Measurements from ENCODE around the gene CREBL2. TPM values are rescaled to one million over a fixed set of nuclear protein-coding genes. Genes with fewer than 3 reads are reported as not detected.

Gene CREBL2
- polyA plus RNA-seq, 1 experiment: 31.0 TPM

DNA sequence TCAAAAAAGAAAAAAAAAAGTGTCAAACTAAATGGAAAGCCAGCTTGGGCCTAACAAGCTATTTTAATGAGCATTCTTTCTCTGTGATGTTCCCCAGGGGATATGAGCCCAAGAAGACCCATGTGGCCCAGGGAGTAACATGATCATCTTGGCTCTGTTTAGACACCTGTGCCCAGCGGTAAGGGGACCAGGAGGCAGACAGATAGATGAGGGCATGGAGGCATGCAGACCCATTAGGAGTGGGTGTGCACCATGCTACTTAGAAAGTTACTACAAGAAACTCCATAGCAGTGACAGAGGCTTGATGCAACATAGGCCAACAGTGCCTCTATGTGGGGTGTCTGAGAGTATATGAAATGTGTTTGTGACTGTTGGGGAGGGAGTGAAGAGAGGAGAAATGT, 3.1 kb upstream of the CREBL2 start:
- ChIA-PET CTCF (interaction anchor here (1.1 kb wide), 1 partner anchor 47 kb away, joined by 3 read pairs; no protein-coding TSS in a partner anchor), POLR2A (interaction anchor here (1.2 kb wide), 1 partner anchor 46 kb away, joined by 3 read pairs; the partner anchor contains the start of gene DUSP16)
- H3K9me3 ChIP-seq (ENCODE audit: control insufficient read depth, insufficient read depth, low read length): no peaks in the 10 kb centered on the region; the same call in 1 of the 2 replicates
- no peak for TF ChIP-seq CTCF (IDR thresholded peaks at IDR 0.05; ENCODE audit: low read depth, low read length)
- DNase-seq (ENCODE audit: low read depth, low spot score): no peak
- no peak overlapping the region for H3K27ac ChIP-seq (ENCODE audit: low read depth, low read length)
- H3K4me3 ChIP-seq (ENCODE audit: low read depth, low read length): no peak overlapping the region
- no peaks in the 10 kb centered on the region for H3K27me3 ChIP-seq (ENCODE audit: control insufficient read depth, insufficient read depth, low read length)

GRCh38 chr12:12609692-12610091, 2.0 kb upstream of the CREBL2 start:
- no peak for TF ChIP-seq CTCF (IDR thresholded peaks at IDR 0.05; ENCODE audit: low read depth, low read length)
- Histone ChIP-seq H3K4me3 (ENCODE audit: low read depth, low read length) (no peak overlapping the region), H3K27me3 (ENCODE audit: control insufficient read depth, insufficient read depth, low read length) (no peaks in the 10 kb centered on the region), H3K27ac (ENCODE audit: low read depth, low read length) (no peak overlapping the region), H3K9me3 (ENCODE audit: control insufficient read depth, insufficient read depth, low read length) (no peaks in the 10 kb centered on the region; the same call in 1 of the 2 replicates)
- ChIA-PET POLR2A (no interaction called here), CTCF (no interaction called here)
- no peak for DNase-seq (ENCODE audit: low read depth, low spot score)

DNA sequence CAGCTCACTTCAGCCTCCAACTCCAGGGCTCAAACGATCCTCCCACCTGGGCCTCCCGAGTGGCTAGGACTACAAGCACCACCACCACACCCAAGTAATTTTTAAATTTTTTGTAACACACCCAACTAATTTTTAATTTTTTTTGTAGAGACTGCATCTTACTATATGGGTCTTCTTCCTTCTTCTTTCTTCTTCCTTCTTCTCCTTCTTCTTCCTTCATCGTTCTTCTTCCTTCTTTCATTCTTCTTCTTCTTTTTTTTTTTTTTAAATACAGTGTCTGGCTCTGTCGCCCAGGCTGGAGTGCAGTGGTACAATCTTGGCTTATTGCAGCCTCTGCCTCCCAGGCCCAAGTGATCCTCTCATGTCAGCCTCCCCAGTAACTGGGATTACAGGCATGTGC, 965 bp upstream of the CREBL2 start:
- Histone ChIP-seq H3K4me3 (ENCODE audit: low read depth, low read length) (peak overlapping the region; percentile 85; the same call in 1 of the 2 replicates), H3K27me3 (ENCODE audit: control insufficient read depth, insufficient read depth, low read length) (no peaks in the 10 kb centered on the region), H3K27ac (ENCODE audit: low read depth, low read length) (peak overlapping the region; percentile 96), H3K9me3 (ENCODE audit: control insufficient read depth, insufficient read depth, low read length) (no peaks in the 10 kb centered on the region; the same call in 1 of the 2 replicates)
- no peak for DNase-seq (ENCODE audit: low read depth, low spot score)
- POLR2A ChIA-PET: no interaction called here
- no peak for TF ChIP-seq CTCF (IDR thresholded peaks at IDR 0.05; ENCODE audit: low read depth, low read length)
- CTCF ChIA-PET: no interaction called here

DNA sequence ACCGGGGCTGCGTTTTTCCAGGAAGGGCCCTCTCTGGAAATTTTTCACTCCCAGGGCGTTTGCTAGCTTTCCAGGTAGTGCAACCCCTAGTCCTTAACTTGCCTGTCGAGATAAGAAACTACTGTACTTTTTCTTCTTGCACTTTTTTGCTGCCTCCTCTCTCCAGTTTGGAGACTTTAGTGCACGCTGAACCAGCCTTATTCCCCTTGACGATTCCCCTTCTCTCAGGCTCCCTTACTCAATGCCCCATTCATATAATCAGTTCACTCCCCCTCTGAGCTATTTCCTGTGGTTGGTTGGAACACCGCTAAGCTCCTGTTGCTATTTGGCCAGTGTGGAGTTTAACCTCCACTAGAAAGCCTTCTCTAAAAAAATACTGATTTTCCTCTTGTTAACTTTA, 682 bp downstream of the CREBL2 start:
- Histone ChIP-seq H3K27ac (ENCODE audit: low read depth, low read length) (peak overlapping the region; percentile 96), H3K27me3 (ENCODE audit: control insufficient read depth, insufficient read depth, low read length) (no peaks in the 10 kb centered on the region), H3K9me3 (ENCODE audit: control insufficient read depth, insufficient read depth, low read length) (no peaks in the 10 kb centered on the region; the same call in 1 of the 2 replicates), H3K4me3 (ENCODE audit: low read depth, low read length) (peak overlapping the region; percentile 85)
- POLR2A ChIA-PET: interaction anchor here (0.6 to 0.8 kb wide), 3 partner anchors 34 to 227 kb away, joined by 3 read pairs; partner anchors contain the start of gene DUSP16
- CTCF ChIA-PET: interaction anchor here (0.6 to 1.0 kb wide), 2 partner anchors 23 to 43 kb away, joined by 3 read pairs; no protein-coding TSS in a partner anchor
- TF ChIP-seq CTCF (IDR thresholded peaks at IDR 0.05; ENCODE audit: low read depth, low read length): no peak
- peak; percentile 27 for DNase-seq (ENCODE audit: low read depth, low spot score)

GRCh38 chr12:12613344-12613743, 1.7 kb downstream of the CREBL2 start:
- DNase-seq (ENCODE audit: low read depth, low spot score): no peak
- no peak overlapping the region for H3K27ac ChIP-seq (ENCODE audit: low read depth, low read length)
- H3K9me3 ChIP-seq (ENCODE audit: control insufficient read depth, insufficient read depth, low read length): no peaks in the 10 kb centered on the region; the same call in 1 of the 2 replicates
- peak overlapping the region; percentile 27; the same call in 1 of the 2 replicates for H3K4me3 ChIP-seq (ENCODE audit: low read depth, low read length)
- ChIA-PET CTCF (no interaction called here), POLR2A (no interaction called here)
- TF ChIP-seq CTCF (IDR thresholded peaks at IDR 0.05; ENCODE audit: low read depth, low read length): no peak
- no peaks in the 10 kb centered on the region for H3K27me3 ChIP-seq (ENCODE audit: control insufficient read depth, insufficient read depth, low read length)

Measured in AG04450 (cell line).